ENCODE measurements around the gene RNF26.

GRCh38 chr11:119335091-119335654 is 846 bp downstream of the RNF26 start:
- no peak for TF ChIP-seq CTCF (IDR thresholded peaks at IDR 0.05)
- TF ChIP-seq POLR2A (IDR thresholded peaks at IDR 0.05): no peak

Data from lower leg skin (tissue), 3 donors.